HG03095 (cell line): ENCODE results near the gene DCAF7.

Experiments used
- ATAC-seq: cut with Tn5 transposase; IDR thresholded peaks from one replicate; pipeline ENCODE4 v1.9.1; 2021; ENCODE audit warnings: moderate library complexity; ENCODE audit not compliant: unreplicated experiment

The DCAF7 gene

DNA sequence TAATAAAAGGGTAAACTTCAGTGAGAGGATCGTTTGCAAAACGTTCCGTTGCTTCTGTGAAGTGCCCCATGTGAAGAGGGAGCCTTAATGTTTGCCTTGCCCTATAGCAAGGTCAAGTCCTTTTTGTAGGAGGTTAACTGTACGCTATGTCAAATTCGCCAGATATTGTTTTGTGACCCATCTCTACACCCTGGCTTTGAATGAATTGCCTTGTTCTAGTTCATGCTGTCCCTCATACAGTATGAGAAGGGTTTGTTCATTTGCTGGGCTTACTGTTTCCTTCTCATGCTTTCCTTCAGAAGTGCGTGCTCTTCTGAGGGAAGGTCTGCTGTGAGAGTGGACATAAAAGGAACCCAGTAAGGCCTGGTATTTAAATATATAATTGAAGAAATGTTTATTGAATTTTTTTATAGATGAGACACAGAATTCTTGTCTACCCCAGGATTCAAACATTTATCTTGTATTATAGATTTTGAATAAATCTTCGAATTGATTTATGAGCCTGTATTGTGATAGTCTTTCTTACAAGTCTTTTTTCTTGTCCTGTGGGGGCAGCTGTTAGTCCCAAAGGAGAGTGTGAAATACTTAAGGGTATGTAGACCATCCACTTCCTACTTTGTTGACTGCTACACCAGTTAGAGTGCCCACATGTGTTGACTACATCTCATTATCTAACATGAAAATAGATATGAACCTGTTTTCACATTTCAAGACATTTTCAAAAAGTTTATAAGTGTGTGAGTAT, 73.7 kb downstream of the DCAF7 start:
- no peak for ATAC-seq

GRCh38 chr17:63624531-63624880, 74.2 kb downstream of the DCAF7 start:
- ATAC-seq = no peak

GRCh38 chr17:63626551-63627180, 76.4 kb downstream of the DCAF7 start:
- no peak for ATAC-seq

DNA sequence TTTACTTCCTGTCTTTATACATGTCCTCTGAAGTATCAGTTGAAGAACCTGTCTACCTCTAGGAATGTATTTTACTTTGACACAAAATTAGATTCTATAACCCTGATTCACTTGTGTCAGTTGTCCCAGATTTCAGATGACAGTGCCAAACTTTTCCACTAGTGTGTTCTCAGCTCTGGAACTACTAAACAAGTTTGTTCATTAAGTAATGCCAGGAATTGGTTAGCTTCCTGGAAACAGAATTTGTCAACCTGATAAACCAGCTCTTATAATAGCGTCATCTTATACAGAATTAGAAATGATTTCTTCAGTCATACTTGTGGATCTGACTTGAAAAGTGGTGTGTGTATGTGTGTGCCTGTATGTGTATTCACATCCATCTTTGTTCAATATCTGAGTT, 79.3 kb downstream of the DCAF7 start:
- no peak for ATAC-seq

- ATAC-seq = no peak
Observed at GRCh38 chr17:63631062-63631461, 80.8 kb downstream of the DCAF7 start.

GRCh38 chr17:63631626-63632025, 81.3 kb downstream of the DCAF7 start:
- ATAC-seq = no peak

- ATAC-seq = no peak
Observed at GRCh38 chr17:63633742-63634141, 83.5 kb downstream of the DCAF7 start.

- ATAC-seq = no peak
Observed at GRCh38 chr17:63634163-63634562, 83.9 kb downstream of the DCAF7 start.

GRCh38 chr17:63634816-63635215, 84.5 kb downstream of the DCAF7 start:
- no peak for ATAC-seq

- ATAC-seq = no peak
Observed at GRCh38 chr17:63635290-63635689, 85.0 kb downstream of the DCAF7 start.

GRCh38 chr17:63635787-63636186, 85.5 kb downstream of the DCAF7 start:
- ATAC-seq = no peak

- no peak for ATAC-seq
Observed at GRCh38 chr17:63639125-63639524, 88.8 kb downstream of the DCAF7 start.

DNA sequence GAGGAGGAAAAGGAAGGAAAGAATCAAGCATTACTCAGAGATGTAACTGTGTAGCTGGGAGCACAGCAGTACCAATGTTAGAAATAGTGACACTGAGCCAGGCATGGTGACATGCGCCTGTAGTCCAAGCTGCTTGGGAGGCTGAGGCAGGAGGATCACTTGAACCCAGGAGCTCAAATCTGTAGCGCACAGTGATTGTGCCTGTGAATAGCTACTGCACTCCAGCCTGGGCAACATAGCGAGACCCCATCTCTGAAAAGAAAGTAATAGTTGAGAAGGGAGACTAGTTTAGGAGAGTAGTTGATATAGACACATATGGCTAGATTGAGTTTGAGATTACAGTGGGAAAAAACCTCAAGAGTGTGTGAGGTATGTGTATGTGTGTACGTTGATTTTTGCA, 89.8 kb downstream of the DCAF7 start:
- ATAC-seq = no peak

- no peak for ATAC-seq
Observed at GRCh38 chr17:63641692-63642448, 91.6 kb downstream of the DCAF7 start.
